HG03060 (cell line): ENCODE measurements around the gene ARHGEF40.

Experiments used
- ATAC-seq: cut with Tn5 transposase; IDR thresholded peaks from one replicate; pipeline ENCODE4 v1.9.1; 2021; ENCODE audit warnings: low read depth, moderate number of reproducible peaks; ENCODE audit not compliant: unreplicated experiment

ARHGEF40 gene

GRCh38 chr14:21070083-21070609 is at the start of gene ARHGEF40:
ARHGEF40 (plus strand) TSS chr14:21070304; CDS start chr14:21070397, 93 bp downstream.
- ATAC-seq: no peak

- no peak for ATAC-seq
These were observed 49.0 kb upstream of the ARHGEF40 start for GRCh38 chr14:21020977-21021545.

- ATAC-seq: no peak
These were observed 47.4 kb upstream of the ARHGEF40 start for GRCh38 chr14:21022686-21023085.

- no peak for ATAC-seq
These were observed 46.9 kb upstream of the ARHGEF40 start for GRCh38 chr14:21023174-21023573.

- ATAC-seq: no peak
These were observed 46.1 kb upstream of the ARHGEF40 start for GRCh38 chr14:21023817-21024584.

GRCh38 chr14:21024585-21025370 is 45.3 kb upstream of the ARHGEF40 start, which contains the start of gene NDRG2:
NDRG2 (minus strand) TSS chr14:21025061; CDS start chr14:21023315, 1,746 bp downstream.
- no peak for ATAC-seq

GRCh38 chr14:21025371-21026273 is 44.5 kb upstream of the ARHGEF40 start:
- ATAC-seq: no peak

- no peak for ATAC-seq
These were observed 43.7 kb upstream of the ARHGEF40 start for GRCh38 chr14:21026274-21026987.

GRCh38 chr14:21026988-21027315 is 43.2 kb upstream of the ARHGEF40 start:
- no peak for ATAC-seq

GRCh38 chr14:21029917-21030316 is 40.2 kb upstream of the ARHGEF40 start, which contains the start of gene TPPP2:
TPPP2 (plus strand) TSS chr14:21030217; CDS start chr14:21030582, 365 bp downstream.
- ATAC-seq: no peak

- ATAC-seq: no peak
These were observed 39.6 kb upstream of the ARHGEF40 start for GRCh38 chr14:21030531-21030930.

GRCh38 chr14:21032326-21033132 is 37.6 kb upstream of the ARHGEF40 start:
- ATAC-seq: no peak

GRCh38 chr14:21033133-21033698 is 36.9 kb upstream of the ARHGEF40 start:
- ATAC-seq: no peak

- no peak for ATAC-seq
These were observed 35.4 kb upstream of the ARHGEF40 start, which contains the start of gene RNASE13 for GRCh38 chr14:21034707-21035106. RNASE13 (minus strand) TSS chr14:21034807; CDS start chr14:21034288, 519 bp downstream.

GRCh38 chr14:21036751-21037150 is 33.4 kb upstream of the ARHGEF40 start:
- no peak for ATAC-seq

- no peak for ATAC-seq
These were observed 32.9 kb upstream of the ARHGEF40 start for GRCh38 chr14:21037156-21037555.

- no peak for ATAC-seq
These were observed 31.4 kb upstream of the ARHGEF40 start for GRCh38 chr14:21038441-21039422.
